Non-pigmented ciliary epithelial cell (primary cell): ENCODE results near the gene RIC8B.

Source experiments
- DNase-seq: peaks from one replicate; pipeline ENCODE4 v3.0.0-alpha.2; 2010; ENCODE audit warnings: low read depth

RIC8B gene

DNA sequence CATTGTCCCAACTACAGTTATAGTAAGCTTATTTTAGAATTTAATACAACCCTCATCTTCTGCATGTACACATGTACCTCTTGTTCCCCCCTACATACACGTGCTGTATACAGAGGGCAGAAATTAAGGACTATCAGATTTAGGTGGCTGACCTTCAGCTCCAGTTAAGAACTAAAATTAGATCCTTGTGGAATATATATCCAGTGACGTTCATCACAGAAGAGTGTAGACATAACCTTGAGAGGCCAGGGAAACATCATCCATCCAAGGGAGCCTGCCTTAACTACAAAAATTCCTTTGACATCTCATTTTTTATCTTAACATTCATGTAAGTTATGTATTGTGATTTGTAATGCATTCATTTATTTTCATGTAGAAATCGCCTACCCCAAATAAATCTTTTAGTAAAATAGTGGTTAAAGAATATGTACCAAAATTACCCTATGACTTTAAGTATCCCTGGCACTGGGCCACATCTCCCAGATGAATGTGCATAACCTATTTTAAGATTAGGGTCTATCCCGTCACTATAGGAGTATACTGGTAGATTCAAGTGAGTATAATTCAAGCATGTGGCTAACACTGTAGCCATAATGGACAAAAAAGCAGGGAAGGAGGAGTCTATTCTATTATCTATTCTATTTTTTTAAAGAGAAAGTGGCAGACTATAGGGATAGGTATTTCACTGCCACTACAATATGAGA is 27.5 kb downstream of the RIC8B start:
- no peak for DNase-seq

DNA sequence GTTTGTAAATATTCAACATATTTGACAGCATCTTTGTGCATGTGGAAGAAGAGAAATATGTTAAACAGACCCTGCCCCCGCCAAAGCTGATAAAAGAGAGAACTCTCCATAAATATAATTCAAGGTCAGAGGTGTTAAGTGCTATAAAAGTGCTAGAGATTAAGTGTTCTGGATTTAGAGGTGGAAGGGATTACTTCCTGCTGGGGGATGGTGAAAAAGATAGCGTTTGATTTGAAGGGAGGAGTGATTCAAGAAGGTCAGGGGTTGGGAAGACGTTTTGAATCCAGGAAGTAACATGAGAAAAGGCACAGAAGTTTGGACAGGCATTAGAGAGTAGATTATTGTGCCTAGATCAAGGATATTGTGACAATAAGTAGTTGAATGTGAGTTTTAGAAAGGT is 30.2 kb downstream of the RIC8B start:
- DNase-seq: no peak

DNA sequence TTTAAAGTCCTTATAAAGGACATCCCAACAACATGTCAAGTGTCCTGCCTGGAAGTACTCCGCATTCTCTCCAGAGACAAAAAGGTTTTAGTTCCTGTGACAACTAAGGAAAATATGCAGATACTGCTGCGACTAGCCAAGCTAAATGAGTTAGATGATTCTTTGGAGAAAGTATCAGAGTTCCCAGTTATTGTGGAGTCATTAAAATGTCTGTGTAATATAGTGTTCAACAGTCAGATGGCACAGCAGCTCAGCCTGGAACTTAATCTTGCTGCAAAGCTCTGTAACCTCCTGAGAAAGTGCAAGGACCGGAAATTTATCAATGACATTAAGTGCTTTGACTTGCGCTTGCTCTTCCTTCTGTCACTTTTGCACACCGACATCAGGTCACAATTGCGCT is 40.2 kb downstream of the RIC8B start:
- DNase-seq: no peak

DNA sequence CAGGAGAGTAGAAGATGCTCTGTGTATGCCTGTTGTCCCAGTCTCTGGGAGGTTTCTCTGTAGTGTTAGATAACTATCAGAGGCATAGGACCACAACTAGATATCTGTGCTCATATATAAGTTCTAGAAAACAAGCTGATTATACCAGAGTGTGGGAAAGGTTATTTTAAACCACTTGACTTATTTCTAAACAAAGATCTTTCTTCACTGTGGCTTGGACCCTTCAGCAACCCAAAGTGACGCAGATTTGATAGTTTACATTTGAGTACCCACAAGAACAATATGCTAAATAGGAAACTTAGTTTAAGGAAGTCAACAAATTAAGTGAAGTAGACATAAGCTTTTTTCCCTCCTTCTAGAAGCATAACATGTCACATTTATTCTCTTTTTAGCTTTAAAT is 41.3 kb downstream of the RIC8B start:
- no peak for DNase-seq

DNA sequence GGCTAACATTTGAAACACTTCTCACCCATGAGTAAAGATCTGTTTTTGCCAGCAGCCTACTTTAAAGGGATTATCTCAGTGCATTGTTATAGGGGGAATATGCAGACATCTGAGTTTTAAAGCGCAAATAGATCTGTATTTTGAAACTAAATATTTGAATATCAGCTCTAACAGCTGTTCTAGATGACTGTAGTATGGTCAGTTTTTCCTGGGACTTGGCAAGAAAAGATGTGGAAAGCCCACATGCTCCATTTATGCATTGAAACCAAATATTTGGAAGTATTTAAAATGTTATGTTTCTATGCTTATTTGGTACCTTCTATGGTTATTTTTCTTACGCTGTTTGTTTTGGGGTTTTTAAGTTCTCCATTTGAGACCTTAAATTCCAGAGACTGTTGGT is 41.7 kb downstream of the RIC8B start:
- no peak for DNase-seq

DNA sequence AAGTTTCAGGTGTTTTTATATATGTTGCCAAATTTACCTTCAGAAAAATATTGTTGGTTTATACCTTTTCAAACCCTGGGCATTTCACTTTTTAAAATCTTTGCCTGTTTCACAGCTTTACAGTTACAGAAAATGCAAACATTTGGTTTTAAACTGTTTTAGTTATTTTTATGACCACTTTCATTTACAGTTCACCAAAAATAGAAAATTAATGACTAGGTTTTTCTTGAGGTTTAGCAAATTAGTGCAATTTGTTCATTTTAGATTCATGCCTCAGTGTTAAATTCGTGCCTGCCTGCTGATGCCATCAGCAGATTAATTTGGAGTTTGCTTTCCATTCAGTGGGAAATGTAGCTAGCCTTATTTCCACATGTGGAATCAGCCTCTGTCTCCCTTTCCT is 45.5 kb downstream of the RIC8B start:
- no peak for DNase-seq

DNA sequence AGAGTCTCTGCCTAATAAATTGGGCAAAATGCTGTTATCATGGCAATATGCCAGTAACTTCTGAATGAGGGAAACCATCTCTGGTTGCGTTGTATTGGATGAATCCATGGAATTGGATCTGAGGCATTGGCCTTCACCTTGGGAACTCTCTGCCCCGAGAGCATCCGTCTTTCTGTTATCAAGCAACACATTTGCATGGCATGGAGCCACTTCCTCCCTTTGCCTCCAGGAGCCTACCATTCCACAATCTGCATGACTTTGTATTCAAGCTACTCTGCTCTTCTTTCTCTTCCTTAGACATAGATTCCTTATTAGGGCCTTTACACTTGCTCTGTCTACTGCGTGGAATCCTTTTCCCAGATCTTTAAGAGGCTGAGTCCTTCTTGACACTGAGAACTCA is 57.2 kb downstream of the RIC8B start:
- no peak for DNase-seq

DNA sequence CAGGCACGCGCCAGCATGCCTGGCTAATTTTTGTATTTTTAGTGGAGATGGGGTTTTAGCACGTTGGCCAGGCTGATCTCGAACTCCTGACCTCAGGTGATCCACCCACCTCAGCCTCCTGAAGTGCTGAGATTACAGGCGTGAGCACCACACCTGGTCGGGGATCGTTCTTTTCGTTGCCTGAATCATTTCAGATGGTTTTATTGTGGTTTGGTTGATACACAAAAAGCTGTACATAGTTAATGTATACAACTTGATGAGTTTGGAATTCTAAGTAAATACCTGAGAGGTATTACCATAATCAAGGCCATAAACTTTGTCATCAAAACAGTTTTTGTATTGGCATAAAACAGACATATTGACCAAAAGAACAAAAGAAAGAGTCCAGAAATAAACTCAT is 63.3 kb downstream of the RIC8B start:
- DNase-seq: no peak

DNA sequence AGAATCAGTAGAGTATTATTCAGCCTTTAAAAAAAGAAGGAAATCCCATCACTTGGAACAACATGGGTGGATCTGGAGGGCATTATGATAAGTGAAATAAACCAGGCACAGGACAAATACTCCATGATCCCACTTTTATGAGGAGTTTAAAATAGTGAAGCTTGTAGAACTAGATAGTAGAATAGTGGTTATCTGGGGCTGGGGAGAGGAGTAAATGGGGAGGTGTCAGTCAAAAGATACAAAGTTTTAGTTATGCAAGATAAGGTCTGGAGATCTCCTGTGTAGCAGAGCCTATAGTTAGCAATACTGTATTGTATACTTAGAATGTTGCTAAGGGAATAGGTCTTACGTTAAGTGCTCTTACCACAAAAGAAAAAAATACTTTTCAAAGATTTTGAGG is 64.9 kb downstream of the RIC8B start:
- DNase-seq: no peak

DNA sequence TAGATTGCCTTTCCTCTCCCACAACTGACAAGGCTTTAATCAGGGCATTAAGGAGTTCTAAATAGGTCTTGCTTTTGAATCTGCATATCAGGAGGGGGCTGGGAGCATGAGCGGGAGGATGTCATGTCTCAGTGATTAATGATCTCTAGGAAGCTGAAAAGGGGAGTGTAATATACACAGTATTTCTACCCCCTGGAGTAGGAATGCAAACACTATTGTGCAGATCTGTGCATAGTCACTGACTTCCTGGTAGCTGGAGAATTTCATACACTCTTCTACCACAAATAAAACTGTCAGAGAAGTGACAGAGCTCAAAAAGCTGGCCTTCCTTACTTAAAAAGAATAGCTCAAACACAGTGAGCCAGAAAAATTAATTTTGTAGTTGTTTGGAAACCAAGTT is 65.8 kb downstream of the RIC8B start:
- no peak for DNase-seq

DNA sequence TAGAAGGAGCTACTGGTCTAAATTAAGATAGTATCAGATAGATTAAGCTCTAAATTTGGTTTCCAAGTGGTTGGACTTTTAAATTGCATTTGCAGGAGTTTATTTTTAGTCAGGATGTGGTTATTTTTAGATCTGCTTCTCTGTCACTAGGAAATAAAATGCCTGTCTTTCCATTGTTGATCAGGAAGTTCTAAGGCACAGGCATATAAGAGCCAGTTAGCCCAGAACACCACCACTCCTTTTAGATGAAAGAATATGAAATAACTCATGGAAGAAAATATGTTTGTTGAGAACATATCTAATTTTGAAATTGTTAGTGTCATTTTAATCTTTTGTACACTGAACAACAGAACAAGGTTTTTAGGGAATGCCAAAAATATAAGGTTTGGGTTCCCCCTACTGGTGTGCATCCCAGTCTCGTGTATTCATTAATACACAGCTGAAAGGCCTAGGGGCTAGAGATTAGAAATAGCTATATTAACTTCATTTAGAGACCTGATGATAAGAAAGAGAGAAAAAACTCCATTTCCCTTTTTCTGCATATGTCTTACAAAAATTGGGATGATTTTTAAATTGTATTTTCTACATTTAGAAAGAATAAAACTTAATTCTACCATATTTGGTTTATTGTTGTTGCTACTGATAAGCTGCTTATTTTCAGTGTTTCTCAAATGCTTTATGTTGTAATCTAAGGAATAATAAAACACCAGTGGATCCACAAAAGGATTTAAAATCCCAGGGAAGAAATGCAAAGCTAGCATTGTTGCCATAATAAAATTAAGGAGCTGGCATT is 67.2 kb downstream of the RIC8B start:
- DNase-seq: no peak

DNA sequence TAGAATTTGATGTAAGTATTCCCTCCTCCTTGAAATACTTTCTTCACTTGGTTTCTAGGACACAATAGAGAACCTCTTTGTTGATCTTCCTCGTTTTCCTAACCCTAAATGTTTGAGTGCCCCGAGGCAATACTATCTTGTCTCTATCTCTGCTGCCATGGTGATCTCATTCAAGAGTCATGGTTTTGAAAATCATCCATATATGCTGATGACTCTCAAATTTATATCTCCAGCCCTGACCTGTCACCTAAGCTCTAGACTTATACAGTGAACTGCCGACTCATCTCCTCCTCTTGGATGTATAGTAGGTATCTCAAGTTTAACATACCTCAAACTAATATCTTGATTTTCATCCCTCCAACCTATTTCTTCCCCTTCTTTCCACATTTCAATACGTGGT is 71.4 kb downstream of the RIC8B start:
- DNase-seq: no peak

DNA sequence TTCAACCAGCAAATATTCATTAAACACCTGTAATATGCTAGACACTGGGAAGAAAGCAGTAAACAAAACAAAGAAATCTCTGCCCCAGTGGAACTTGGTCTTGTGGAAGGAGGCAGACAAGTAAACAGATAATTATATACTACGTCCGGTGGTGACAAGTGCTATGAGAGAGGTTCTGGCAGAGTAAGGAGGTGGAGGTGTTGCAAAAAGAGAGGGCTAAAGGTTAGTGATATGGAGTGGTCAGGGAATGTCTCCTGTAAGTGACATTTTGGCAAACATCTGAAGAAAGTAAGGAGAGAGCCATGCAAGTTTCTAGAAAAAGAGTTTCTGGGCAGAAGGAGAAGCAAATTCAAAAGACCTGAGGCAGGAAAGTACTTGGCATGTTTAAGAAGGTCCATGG is 73.4 kb downstream of the RIC8B start:
- no peak for DNase-seq

DNA sequence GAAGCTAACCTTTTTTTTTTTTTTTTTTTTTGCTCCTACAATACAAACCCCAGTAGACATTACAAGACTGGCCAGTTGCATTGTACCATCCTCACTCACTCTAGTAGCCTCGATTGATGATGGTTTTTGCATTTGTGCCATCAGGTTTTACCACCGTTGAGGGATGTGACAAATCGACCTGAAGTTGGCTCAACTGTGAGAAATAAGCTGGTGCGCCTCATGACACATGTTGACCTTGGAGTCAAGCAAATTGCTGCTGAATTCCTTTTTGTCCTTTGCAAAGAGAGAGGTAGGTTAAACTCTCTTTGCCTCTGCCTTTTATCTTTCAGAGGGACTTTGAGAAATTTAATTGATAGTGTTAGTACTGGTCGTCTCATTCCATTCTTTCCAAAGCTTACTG is 76.8 kb downstream of the RIC8B start:
- no peak for DNase-seq

DNA sequence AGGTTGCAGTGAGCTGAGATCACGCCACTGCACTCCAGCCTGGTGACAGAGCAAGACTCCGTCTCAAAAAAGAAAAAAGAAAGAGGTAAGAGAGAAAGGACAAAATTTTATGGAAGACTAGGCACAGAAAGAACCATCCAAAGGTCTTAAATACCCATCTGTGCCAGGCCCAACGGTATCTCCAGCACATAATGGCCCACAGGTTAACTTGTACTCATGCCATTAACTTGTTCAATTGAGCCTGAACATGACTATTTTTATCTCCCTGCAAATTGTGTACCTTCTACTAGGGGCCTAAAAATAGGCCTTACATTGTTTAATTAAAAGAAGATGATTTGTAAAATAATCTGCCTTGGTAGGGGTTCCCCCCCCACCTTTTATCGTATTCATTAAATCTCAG is 80.2 kb downstream of the RIC8B start:
- no peak for DNase-seq

DNA sequence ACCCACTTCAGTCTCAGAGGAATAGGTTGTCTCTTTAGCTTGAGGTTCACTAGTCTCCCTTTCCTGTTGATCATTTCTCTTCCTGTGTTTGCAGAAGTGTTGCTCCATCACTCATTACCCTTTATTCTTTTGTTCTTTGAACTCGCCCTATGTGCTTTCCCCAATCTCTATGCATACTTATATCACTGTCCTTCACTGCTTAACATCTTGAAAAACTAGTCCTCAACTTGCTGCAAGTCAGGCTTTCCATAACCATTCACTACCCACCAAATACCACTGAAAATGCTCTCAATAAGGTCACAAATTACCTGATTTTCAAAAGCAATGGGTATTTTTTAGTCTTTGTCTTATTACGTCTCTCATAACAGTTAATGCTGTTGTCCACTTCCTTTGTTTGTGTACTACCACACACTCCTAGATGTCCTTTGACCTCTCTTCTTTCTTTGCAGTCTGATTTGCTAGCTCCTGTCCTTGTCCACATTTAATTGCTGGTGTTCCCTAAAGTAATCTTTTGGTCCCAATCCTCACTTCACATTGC is 80.8 kb downstream of the RIC8B start:
- no peak for DNase-seq

DNA sequence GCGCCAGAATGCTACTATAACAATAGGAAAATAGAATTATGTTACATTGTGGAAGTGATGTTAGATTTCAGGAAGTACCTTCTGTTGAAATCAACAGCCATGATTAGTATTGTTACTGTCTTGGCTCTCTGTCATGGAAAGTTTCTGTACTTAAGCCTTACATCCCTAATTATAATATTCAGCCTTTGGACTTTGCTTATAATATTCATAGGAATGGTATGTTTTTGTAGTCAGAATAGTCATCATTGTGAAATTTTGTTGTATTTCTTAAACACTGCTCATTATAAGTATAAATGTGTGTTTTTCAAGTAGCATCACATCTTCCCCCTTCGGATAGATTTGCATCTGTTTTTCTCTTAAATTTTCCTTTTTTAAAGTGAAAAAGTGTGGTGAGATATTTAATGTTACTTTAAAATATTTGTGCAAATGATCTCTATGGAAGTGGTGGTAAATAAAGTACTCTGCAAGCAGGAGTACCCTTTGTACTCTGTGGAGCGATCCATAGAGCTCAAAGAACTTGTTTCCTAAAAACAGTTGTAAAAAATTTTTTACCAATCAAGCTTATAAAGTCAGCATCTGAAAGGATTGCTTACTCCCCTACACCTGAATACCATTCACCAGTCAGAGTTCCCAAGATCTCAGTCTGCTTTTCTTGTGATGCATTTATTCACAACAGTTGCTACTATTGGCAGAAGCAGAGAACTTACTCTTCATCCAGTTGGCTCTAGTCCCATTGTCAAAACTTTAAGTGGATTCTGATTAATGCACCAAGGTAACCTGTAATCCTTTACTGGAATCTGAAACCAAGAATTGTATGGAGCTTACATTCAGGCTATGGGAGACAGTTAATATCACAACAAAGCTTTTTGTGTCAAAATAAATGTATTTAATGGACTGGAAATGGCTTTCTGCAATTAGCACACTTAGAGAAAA is 87.8 kb downstream of the RIC8B start:
- peak; percentile 47 for DNase-seq

DNA sequence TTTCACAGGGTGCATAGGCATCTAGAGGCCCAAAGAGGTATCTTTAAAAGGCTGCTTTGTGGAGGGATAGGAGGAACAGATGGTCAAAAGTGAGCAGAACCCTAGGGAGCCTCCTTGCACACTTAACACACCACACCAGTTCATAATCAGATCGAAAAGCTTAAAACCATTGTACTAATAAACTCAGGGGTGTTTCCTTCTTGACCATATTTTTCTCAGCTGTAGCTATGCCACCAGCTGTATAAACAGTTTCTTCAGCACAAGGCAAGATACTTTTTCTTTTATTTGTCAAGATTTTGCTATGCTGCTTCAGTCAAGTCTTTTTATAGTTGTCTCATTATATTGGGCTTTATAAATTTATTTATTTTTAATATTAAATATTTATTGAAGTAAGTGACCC is 88.7 kb downstream of the RIC8B start:
- DNase-seq: no peak

DNA sequence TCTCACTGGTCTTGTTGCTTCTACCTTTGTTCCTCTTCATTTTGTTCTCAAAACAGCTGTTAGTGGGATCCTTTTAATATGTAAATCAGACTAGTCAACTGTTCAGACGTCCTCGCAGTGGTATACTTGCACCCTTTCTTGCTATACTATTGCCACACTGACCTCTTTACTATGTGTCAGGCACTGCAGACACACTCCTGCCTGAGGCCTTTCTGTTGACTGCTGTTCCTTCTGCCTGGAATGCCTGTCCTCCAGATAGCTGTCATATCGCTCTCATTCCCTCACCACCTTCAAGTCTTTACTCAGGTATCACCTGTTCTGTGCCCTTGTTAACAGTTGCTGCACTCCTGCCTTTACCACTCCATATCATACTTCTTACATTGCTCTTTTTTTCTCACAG is 91.2 kb downstream of the RIC8B start:
- no peak for DNase-seq

DNA sequence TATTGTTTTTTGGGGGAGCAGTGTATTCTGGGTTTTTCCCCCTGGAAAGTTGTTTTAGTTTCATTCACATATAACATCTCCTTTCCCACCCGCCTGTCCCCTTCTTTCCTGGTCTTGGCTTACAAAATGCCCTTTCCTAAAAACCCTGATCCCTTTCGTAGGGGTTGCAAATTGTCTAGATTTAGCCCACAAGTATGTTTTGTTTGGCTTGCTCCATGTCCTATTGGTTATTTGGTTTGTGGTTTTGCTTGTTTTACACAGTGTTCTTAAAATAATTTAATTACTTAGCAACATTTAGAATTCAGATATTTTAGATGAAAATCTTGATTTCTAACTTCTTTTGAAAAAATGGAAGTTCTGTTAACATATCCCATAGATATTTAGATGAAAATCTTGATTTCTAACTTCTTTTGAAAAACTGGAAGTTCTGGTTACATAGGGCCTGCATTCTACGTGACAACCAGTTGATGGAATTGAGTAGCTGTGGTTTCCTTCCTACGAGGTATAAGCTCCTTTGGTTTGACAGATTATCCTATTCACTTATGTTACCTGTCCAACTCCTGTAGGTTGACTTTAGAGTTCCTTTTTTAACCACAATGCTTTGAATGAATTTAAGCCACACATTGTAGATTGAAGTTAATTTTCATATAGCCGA is 92.1 kb downstream of the RIC8B start:
- DNase-seq: no peak

DNA sequence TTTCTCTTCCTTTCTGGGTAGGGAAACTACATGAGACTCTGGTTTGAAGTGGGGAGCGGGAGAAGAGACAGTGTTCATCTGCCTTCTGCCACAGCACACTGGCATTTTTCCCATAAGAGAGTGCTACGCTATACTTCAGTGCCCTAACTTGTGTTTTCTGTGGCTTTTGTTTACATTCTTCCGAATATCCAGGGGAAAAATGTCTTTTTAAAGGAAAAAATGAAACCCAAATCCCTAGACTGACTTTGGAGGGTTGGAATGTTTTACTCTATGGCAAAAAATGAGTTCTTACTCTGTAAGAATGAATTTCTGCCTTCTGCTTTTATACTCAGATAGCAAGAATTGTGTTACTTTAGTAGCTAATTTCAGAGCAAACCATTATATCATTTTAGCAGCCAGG is 93.2 kb downstream of the RIC8B start:
- no peak for DNase-seq
